ENCODE data around the gene DIO2. TPM values are rescaled to one million over a fixed set of nuclear protein-coding genes. Genes with fewer than 3 reads are reported as not detected.

DIO2 gene
- 3.3 TPM for total RNA-seq
- long read RNA-seq, full-length matches to known transcripts = 2 of 7 reads
- long read RNA-seq, partial matches to known transcripts = 0 of 7 reads
- long read RNA-seq, other reads (novel, unspliced or antisense) = 5 of 7 reads

DNA sequence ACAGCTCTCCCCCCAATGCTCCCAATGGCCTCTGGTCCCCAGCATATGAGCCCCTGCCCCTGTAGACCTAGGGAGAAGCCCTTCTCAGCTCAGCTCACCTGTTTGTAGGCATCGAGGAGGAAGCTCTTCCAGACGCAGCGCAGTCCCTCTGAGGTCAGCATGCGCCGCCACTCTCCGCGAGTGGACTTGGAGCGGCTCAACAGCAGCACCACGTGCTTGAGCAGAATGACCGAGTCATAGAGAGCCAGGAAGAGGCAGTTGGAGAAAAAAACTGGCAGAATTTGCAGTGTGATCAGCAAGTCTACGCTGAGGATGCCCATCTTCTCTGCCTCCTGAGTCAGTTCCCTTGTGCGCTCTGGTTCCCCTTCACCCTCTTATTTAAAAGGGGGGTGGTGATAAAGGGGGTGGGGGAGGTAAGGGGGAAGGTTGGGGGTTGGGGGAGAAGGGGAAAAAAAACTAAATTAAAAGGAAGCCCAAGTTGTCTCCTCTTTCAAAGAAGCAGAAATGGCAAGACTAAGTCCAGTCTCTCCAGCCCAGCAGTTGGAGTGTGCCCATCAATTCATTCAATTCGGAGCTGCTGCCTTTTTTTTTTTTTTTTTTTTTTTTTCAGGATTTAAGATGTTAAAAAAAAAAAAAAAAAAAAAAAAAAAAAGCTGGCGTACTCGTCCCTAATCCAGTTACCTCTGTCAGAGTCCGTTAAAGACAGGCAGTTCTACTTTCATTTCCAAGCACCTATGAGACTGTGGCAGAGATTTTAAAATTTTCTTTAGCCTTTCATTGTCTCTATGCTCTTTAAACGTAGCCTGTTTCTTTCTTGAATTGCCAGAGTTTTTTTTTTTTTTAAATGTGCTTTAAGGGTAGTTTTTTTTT is at the start of gene DIO2:
TSS of gene DIO2 (minus strand) at position 352 of the 870 bp plus-strand sequence. CDS start at position 320, 32 bp downstream.
- DNase-seq (ENCODE audit: low spot score) = no peak

DNA sequence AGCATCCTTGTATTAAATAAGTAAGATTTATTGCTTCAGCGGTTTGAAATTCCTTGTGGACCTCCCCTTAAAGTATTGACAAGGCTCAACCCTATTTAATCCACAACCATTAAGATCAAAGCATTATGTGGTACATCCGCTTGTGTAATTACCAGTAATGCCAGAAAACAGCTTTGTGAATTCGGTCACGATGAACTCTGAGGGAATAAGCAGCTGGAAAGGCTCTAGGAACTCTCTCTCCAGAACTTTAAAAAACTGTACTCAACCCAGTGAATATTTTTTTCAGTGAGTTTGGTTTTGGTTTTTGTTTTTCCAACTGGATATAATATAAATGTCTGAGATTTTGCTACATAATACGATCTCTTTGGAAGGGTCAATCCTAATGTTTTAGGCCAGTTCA is 49.3 kb upstream of the DIO2 start:
- DNase-seq (ENCODE audit: low spot score) = no peak

DNA sequence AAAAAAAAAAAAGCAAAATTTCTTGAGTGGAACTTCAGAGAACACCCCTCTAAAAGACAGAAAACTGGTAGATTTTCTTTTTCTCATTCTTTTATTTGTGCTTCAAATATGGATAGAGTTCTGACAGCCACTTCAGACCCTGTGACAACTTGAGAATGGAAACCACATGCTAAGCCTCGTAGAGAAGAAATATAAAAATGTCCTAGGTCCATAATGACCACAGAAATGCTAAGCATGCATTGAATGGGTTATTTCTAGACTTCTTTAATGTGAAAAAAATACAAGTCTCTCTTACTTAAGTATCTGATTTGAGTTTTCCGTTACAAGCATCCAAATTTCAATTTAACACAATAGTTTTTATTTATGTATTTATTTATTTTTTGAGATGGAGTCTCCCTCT is 28.3 kb upstream of the DIO2 start:
- no peak for DNase-seq (ENCODE audit: low spot score)

DNA sequence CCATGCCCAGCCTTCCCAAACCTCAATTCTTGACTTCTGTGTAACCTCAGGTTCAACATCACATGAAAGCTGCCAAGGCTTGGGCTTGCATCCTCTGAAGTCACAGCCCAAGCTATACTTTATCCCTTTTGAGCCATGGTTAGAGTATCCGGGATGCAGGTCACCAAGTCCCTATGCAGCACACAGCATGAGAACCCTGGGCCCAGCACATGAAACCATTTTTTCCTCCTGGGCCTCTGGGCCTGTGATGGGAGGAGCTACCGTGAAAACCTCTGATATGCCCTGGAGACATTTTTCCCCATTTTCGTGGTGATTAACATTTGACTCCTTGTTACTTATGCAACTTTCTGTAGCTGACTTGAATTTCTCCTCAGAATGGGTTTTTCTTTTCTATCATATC is 25.8 kb upstream of the DIO2 start:
- no peak for DNase-seq (ENCODE audit: low spot score)

DNA sequence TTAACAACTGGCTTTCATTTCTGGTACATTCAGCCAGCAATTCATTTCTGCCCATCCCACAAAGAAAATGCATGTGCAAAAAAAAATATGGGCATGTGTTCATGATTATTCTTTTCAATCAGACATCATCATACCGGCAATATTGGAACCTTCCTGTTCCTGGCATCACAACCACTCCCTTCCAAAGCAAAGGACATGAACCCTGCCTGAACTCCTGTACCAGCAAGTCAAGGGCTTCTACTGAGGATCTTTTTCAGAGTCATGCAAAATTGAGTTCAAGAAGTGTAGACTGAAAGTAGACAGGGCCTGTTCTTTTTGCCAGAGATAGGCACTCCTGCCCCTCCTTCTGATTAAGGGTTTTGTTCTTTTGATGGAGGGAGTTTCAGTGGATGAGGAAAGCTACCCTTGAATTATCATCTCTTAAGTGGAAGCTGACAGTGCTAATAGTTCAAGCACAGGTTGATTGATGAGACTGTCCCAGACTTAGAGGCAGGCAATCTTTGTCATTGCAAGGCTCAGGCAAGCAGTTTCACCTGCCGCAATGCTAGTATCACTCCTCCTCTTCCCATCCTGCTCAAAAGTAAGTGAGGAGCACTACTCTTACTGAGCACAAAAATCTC is 22.3 kb upstream of the DIO2 start:
- DNase-seq (ENCODE audit: low spot score) = no peak

DNA sequence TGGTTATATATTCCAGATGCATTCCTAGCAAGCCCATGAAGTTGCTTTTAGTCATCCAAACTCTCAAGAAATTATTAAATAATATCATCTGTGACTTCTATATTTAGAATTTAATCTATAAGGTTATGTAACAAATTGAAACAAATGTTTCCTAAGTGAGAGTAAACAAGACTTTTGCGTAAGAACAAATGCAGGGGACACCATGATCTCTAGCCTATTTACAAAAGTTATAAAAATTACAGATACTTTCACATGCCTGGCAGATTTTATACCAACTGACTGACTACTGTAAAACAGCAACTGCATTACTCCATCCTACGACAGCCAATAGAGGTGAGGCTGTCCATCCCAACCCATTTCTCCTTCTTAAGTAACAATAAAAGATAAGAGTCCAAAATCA is 20.4 kb upstream of the DIO2 start:
- no peak for DNase-seq (ENCODE audit: low spot score)

DNA sequence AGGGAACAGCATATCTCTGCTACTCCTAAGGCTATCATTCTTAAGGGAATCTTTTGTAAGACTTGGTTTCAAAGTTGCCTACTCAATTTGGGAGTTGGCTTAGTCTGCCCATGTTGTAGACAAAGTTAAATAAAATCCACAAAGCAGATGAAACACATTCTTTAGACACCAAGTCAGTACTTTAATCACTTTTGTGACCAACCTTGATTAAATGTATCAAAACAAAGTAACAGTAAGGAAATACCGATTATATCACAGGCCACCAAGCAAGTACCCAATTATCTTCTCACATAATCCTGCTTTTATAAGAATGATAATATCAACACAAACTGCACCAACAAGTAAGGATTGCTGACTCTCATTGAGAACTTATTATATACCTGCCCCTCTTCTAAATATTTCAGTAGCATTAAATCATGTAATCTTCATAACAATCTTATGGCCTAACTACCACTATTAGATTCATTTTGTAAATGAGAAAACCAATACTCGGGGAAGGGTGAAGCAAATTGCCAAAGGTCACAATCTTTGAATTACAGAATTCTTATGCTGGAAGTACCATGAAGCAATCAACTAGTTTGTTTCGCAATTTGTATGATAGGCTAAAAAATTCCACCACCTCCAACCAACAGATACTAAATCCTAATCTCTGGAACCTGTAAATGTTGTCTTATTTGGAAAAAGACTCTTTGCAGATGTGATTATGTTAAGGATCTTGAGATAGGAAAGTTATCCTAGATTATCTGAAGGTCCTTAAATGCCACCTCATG is 12.6 kb upstream of the DIO2 start:
- DNase-seq (ENCODE audit: low spot score) = no peak

DNA sequence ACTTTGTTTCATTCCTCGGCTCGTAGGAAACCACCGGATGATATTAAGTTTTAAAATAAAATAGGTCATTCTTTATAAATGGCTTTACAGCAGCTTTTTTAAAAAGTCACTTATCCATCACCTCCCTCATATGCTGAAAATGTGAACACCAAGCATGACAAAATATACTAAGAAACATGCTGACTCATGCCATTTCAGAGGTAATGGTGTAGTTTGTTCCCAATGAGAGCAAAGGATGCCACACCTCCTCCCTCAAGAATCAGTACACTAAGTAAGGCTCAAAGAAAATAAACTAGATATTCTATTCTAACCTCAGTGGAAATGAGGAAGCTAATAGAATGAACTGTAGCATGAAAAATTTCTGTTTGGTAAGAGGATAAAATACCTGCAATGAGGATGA is 5.5 kb upstream of the DIO2 start:
- DNase-seq (ENCODE audit: low spot score) = no peak

DNA sequence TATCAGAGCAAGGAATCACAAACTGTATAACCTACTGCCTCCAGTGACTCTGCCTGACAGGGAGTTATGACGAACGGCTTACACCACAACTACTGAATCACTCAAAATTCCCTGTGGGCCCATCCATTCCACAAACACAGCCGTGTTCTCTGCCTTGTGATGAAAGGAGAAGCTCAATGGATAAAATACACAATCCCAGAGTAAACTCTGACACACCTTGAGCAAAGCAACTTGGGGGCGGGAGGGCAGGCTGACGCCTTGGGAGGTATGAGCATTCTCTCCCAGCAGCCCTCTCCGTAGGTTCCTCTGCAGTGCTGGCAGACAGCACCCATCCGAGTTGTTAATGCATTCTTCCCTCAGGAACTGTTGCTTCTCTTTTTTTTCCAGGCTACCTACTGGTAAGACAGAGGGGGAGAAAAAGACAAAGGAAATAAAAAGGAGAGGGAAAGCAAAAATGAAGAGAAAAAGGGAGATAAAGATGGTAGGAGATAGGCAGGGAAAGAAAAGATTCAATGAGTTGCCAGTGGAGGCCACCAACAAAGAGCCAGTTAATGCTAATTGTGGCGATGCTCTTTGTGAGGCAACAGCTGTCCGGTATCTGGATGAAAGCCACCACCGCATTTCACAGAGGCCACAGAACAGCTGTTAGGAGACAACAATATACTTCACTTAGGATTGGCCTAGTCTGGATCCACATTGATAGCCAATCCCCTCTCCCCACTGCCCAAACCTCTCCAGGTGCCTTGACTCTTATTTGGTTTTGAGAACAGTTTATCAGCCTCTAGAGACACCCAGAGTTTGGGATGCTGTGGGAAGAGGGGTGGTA is 4.7 kb upstream of the DIO2 start:
- DNase-seq (ENCODE audit: low spot score) = no peak

DNA sequence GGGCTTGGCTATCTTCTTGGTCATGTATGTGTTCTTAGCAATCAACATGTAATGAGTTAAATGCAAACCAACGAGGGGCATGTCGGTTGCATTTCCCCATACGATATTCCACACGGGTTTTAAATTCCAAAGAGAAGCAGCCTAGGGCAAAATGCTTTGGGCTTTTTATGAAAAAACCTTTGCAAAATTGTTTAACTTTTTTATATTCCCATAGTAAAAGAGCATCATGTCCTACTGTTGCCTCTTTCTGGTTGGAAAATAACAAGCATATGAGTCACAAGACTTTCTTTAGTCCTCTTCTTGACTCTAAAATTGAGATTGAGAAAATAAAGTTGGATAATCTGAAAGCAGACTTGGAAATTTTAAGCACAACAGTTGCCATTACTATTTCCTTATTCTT is 3.8 kb upstream of the DIO2 start:
- DNase-seq (ENCODE audit: low spot score) = no peak

DNA sequence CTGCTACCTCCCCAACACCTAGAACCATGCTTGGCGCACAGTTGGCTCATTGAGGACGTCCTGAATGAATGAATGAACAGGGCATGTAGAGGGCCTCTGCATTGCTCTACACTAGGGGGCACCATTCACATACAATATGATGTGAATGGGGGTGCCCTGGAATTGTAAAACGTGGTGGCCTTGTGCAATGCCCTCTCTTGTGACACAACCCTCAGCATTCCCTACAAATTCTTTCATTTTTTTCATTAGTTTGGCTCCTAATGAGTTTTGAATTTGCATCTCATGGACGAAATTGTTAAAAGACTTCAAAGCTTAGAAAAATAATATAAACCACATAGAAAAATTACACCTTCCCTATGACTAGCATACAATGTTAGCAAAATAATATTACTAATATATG is 2.3 kb upstream of the DIO2 start:
- no peak for DNase-seq (ENCODE audit: low spot score)

DNA sequence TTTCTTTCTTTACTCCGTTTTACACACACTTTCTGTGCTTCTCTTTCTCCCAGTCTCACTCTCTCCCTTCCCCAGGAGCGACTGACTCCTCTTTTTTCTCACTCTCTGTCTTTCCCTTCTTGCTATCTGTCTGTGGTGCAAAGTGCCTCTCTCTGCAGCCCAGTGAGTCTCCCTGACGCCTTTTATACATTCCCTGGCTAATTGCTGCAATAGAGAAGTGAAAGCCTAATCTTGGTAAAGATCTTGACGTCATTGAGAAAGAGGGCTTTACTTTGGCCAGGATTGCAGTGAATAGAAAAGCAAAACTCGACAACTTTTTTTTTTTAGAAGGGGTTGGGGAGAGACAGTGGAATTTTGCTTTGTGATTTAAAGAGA is 706 bp upstream of the DIO2 start:
- no peak for DNase-seq (ENCODE audit: low spot score)

DNA sequence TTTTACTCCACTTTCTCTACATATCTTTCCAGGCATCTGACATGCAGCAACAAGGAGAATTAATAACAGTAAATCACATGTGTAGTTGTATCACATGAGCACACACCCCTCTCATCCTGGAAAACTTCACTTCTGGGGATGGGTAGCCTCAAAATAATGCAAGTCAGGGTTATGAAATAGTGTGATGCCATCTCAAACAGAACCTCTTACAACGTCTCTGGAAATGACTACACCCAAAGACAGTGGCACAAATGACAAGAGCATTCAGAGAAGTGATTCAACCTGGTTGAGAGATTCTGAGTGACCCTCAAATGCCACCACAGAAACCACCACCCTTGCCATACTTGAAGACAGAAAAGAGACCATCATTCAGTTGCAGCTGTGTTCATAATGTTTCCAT is 2.8 kb downstream of the DIO2 start:
- no peak for DNase-seq (ENCODE audit: low spot score)

DNA sequence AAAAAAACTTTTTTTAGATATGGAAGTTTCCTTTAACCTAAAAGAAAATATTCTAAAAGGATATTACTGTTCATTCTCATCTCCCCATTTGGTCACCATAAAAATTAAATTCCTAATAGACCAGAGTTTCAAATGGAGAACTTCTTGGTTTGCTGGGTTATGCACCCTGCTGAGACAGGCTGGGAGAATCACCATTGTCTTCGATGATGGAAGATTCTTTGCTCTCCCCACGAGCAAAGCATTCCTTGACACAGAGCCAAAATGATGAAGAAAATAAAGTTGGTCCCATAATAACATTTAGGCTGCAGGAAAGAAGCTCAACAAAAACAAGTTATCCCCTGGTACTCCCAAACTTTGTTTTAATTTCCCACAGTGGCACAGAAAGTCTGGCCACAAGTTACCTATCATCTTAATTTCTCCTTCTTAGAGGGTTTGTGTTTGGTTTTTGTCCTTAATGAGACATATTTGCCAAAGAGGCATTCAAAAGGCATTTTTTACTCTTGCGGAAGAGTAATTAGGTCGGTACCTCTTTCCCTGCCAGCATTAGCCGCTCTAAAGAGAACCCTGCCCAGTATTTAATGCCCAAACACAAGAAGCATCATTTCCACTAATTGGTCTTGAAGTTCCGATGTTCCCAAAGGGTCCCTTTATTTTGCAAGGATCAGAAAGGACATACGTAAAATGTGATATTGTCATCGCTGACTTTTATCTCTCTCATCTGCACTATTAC is 4.8 kb downstream of the DIO2 start:
- DNase-seq (ENCODE audit: low spot score) = no peak

DNA sequence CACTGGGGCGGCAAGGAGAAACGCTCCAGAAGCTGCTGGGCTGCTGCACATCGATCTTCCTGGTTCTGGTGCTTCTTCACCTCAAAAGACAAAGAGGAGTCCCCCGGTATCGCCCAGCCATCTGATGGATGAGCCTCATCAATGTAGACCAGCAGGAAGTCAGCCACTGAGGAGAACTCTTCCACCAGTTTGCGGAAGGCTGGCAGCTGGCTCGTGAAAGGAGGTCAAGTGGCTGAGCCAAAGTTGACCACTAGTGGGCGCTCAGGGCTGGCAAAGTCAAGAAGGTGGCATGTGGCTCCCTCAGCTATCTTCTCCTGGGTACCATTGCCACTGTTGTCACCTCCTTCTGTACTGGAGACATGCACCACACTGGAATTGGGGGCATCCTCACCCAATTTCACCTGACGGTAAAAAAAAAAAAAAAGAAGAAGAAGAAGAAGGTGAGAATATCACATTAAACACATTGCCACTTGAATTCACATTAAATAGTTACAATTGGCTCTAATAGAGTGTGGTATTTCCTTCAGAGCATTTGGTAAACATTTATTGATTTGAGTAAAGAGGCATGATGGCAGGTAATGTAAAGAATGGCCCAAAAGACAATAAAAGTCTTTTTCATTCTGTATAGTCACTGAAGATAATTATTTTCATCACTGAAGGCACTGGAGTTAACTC is 8.3 kb downstream of the DIO2 start:
- no peak for DNase-seq (ENCODE audit: low spot score)

DNA sequence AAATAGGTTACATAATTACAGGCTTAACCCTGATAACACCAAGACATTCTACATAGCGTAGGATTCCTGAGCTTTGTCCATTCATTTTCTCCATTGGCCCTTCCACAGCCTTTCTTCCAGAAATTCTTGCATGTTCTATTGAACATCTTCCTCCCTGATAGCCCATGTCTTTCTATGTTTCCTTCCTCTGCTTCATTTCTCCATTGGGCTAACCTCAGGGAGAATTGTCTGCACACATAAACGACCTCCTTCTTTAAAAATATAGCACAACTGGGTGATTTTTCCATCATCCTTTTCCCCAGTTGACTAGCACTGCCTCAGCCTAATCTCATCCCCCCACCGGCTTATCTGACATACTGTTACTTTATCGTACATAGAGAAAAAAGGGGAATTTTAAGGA is 11.2 kb downstream of the DIO2 start:
- DNase-seq (ENCODE audit: low spot score) = no peak

DNA sequence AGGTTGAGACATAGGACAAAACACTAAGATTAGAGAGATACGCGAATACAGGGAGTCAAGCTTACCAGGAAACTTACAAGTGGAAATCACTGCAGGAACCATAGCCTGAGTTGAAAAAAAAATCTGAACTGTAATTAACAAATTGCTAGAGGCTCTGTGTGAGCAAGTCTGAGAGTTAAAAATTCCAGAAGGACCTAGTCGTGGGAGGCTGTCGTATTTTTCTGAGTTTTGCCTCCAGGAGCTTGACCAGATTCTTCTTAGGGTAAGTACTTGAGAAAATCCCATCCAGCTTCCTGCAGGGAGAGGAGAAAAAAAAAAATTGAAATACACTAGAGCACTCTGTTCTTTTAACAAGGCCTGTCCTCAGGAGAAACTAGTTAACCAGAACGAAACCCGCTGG is 22.7 kb downstream of the DIO2 start:
- no peak for DNase-seq (ENCODE audit: low spot score)

DNA sequence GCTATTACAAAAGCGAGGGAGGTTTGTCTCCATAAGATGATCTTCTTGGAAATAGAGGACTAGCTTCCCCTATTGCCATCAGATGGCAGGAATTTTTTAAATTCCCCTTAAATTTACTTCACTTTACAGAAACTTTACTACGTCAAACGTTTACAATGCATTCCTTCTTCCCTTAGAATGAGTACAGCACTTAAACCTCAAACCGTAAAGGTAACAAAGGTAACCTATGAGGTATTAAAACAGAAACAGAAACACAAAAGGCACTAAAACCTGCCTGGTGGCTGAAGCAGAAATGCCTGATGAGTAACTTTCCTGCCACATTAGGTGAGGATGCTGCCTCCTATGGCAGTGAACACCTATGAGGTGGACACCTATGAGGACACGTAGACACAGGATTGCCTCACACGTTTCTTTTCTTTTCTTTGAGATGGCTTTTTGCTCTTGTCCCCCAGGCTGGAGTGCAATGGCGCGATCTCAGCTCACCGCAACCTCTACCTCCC is 25.0 kb downstream of the DIO2 start:
- DNase-seq (ENCODE audit: low spot score) = no peak

DNA sequence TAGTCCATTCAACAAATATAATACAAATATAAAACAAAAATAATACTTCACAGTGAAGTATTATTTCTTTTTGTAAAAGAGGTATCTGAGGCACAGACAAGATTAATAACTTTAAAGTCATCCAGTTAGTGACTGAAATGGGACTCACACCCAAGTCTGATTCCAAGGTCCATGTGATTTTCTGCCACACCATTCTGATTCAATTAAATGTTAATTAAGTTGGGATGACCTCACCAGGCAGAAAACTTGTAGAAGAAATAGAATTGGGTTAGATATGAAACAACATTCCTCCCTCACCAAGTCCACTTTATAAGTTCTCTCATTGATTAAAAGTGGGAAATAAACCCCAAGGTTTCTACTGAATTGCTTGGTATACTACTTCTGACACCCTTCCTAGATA is 34.4 kb downstream of the DIO2 start:
- no peak for DNase-seq (ENCODE audit: low spot score)
